Measurements from ENCODE around the gene LILRA1. TPM values are rescaled to one million over a fixed set of nuclear protein-coding genes. Genes with fewer than 3 reads are reported as not detected.
"Not testable (repeated sequence)": the region's sequence is repeated elsewhere in the genome, so short reads cannot be mapped to it uniquely, and the experiment has no call there.

Gene LILRA1
- total and polyA plus RNA-seq, 12 donors: 0.19 to 2.8 (median 0.40) TPM

DNA sequence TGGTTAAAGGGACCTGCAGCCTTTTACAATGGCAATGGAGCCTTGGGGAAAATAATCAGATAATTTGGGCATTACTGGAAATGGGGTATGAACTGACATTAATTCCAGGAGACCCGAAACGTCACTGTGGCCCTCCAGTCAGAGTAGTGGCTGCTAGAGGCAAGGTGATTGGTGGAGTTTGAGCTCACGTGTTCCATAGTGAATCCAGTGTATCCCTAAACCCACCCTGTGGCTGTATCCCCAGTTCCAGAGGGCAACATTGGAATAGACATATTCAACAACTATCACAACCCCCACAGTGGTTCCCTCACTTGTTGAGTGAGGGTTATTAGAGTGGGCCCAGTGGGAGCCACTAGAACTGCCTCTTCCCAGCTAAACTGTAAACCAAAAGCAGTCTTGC lies 23.1 kb upstream of the LILRA1 start:
- Histone ChIP-seq H3K4me3 (no peak overlapping the region), H3K4me1 (peaks cover 0 to 20% (median 0%) of the 10 kb centered on the region in 9 donors), H3K36me3 (no peaks in the 10 kb centered on the region), H3K27me3 (peaks cover 0 to 35% (median 19%) of the 10 kb centered on the region in 7 donors), H3K9me3 (no peaks in the 10 kb centered on the region), H3K27ac (no peak overlapping the region)
- DNase-seq (no peak), ATAC-seq (no peak)
- intact Hi-C loops (cut with DNase I): no loop called here
- WGBS, 2 donors: 58 to 65% methylated on average over 3 of the region's 3 CpGs
- TF ChIP-seq, protein P1, sequence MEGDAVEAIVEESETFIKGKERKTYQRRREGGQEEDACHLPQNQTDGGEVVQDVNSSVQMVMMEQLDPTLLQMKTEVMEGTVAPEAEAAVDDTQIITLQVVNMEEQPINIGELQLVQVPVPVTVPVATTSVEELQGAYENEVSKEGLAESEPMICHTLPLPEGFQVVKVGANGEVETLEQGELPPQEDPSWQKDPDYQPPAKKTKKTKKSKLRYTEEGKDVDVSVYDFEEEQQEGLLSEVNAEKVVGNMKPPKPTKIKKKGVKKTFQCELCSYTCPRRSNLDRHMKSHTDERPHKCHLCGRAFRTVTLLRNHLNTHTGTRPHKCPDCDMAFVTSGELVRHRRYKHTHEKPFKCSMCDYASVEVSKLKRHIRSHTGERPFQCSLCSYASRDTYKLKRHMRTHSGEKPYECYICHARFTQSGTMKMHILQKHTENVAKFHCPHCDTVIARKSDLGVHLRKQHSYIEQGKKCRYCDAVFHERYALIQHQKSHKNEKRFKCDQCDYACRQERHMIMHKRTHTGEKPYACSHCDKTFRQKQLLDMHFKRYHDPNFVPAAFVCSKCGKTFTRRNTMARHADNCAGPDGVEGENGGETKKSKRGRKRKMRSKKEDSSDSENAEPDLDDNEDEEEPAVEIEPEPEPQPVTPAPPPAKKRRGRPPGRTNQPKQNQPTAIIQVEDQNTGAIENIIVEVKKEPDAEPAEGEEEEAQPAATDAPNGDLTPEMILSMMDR (IDR thresholded peaks at IDR 0.05): no peak

DNA sequence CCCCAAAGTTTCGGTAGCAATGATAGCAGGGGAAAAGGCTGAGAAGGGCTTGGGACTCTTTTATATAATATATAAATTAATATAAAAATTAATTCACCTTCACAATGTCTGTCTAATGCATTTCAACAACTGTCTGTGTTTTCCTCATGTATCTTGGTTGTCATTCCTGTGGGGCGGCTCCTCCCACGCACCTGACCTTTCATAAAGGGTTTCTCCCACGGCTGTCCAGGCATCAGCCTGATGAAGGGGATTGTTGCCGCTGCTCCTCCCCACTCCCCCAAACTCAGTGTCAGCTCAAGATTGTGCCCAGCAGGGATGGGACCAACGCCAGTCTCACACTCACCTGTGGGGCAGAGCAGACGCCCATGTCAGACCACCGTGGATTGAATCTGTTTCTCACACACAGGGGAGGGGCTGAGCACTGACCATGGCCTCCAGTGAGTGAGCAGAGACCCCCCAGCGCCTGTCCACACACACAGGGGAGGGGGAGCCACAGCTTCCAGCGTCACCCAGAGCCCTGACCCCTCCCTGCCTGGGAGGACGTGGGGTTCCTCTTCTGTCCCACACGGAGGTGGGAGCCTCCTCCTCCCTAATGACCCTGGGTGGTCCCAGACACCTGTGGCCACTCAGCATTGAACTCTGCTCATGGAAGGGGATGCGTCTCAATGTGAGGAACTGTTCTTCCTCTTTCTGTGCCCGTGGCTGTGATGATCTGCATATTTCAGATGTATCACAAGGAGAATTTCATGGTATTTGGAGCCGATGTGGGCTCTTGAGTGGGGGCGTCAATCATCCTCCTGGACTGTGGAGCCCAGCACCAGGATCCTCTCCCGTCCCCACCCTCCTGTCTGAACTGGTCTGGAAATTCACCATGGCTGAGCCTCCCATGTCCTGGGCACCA lies 21.5 kb upstream of the LILRA1 start:
- Histone ChIP-seq H3K27ac (peak overlapping the region in 1 of 10 donors; percentile 79), H3K27me3 (peaks cover 0 to 33% (median 13%) of the 10 kb centered on the region in 7 donors), H3K4me1 (peaks cover 0 to 20% (median 0%) of the 10 kb centered on the region in 9 donors), H3K4me3 (peak overlapping the region in 1 of 10 donors; percentile 39)
- H3K9me3 ChIP-seq; H3K36me3 ChIP-seq; DNase-seq; intact Hi-C loops (cut with DNase I): not testable (repeated sequence)
- WGBS, 2 donors: 59 to 63% methylated on average over 17 of the region's 17 CpGs
- ATAC-seq: peak in 2 of 8 donors; percentile 26 to 41

DNA sequence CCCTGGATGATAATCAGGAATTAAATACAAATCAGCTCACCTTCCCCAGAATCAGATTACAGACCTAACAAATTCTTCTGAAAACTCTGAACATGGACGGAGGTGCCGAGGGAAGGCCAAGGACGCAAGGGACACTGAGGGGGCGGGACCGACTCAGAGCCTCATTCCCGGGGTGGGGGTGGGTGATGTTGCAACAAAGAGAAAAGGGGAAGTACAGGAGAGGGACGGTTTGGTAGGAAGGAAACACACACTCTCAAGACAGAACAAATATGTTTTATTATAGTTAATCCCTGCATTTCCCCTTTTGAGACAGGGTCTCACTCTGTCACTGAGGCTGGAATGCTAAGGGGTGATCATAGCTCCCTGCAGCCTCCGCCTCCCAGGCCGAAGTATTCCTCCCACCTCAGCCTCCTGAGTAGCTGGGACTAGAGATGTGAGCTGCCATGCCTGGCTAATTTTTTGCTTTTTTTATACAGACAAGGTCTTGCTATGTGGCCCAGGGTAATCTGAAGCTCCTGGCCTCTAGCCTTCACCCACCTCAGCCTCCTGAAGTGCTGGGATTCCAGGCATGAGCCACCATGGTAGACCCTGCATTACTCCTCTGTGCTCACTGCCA lies 20.6 kb upstream of the LILRA1 start:
- peak overlapping the region in 2 of 10 donors; percentile 35 to 79 for H3K27ac ChIP-seq
- H3K9me3 ChIP-seq: no peaks in the 10 kb centered on the region
- peak in 6 of 8 donors; percentile 44 to 79 (median 71) for ATAC-seq
- TF ChIP-seq, protein P1 (IDR thresholded peaks at IDR 0.05): no peak
- peaks cover 0 to 20% (median 0%) of the 10 kb centered on the region in 9 donors for H3K4me1 ChIP-seq
- H3K27me3 ChIP-seq: peaks cover 0 to 33% (median 13%) of the 10 kb centered on the region in 7 donors
- H3K36me3 ChIP-seq: no peaks in the 10 kb centered on the region
- intact Hi-C loops (cut with DNase I): no loop called here
- WGBS, 2 donors: 45 to 66% methylated on average over 9 of the region's 9 CpGs
- peak overlapping the region in 3 of 10 donors; percentile 4 to 39 (median 10) for H3K4me3 ChIP-seq
- DNase-seq: no peak

DNA sequence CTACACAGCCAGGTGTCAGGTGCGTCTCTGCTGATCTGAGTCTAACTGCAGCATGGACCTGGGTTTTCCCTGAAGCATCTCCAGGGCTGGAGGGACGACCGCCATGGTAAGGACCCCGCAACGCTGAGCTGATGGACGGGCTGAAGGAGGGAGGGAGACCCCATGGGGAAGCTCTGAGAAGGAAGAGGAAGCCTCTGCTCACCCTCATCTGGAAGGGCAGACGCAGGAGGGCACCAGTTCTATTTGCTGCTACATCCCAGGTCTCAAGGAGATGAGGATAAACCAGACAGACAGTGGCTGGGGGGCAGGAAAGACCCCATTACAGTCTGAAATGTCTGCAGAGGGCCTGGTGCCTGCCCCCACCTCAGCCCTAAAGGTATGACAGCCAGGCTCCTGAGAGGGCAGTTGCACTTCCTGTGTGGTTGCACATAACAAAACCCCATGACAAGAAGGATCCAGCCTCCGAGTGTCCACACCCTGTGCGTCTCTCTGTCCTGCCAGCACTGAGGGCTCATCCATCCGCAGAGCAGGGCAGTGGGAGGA lies 20.0 kb upstream of the LILRA1 start, which contains the start of gene LILRA2:
Gene LILRA2 (plus strand): TSS at position 461 of the 543 bp plus-strand sequence. CDS start 89 bp downstream, outside the sequence.
- ATAC-seq (peak in 6 of 8 donors; percentile 39 to 61 (median 54)), DNase-seq (no peak)
- peaks cover 0 to 33% (median 13%) of the 10 kb centered on the region in 7 donors for H3K27me3 ChIP-seq
- peaks cover 0 to 20% (median 0%) of the 10 kb centered on the region in 9 donors for H3K4me1 ChIP-seq
- WGBS, 2 donors: 68 to 75% methylated on average over 10 of the region's 10 CpGs
- H3K4me3 ChIP-seq: peak within 1 kb of the TSS in 3 of 10 donors; percentile 4 to 39 (median 10)
- peak within 1 kb of the TSS in 2 of 10 donors; percentile 35 to 79 for H3K27ac ChIP-seq
- no peaks in the 10 kb centered on the region for H3K36me3 ChIP-seq
- H3K9me3 ChIP-seq: peaks cover 0 to 4% (median 0%) of the 10 kb centered on the region in 11 donors
- TF ChIP-seq, protein P1 (IDR thresholded peaks at IDR 0.05): no peak
- intact Hi-C loops (cut with DNase I): no loop called here
